SU-DHL-6 (cell line): ENCODE results near the gene CSF1R.

Experiments used
- H2AFZ ChIP-seq: fragments of 200-600 bp; sonication (generic); 2 replicates; pipeline ENCODE4 v1.6.1; 2014; ENCODE audit warnings: low read depth, mild to moderate bottlenecking, moderate library complexity, mixed read lengths, antibody characterized with exemption, low read length; ENCODE audit not compliant: severe bottlenecking
- H3F3A ChIP-seq: fragments of 200-600 bp; shearing (Covaris generic); 2 replicates; pipeline ENCODE4 v1.6.0; 2016; ENCODE audit warnings: antibody characterized with exemption, mild to moderate bottlenecking; ENCODE audit not compliant: insufficient read depth
- H3K27ac ChIP-seq: fragments of 200-600 bp; sonication (generic); 2 replicates; pipeline ENCODE4 v1.5.1; 2016; ENCODE audit warnings: low read depth, mild to moderate bottlenecking, low read length, moderate library complexity, mixed read lengths
- H3K27me3 ChIP-seq: fragments of 200-600 bp; sonication (generic), shearing (Covaris generic); 2 replicates; pipeline ENCODE4 v1.6.0; 2014; ENCODE audit warnings: mild to moderate bottlenecking, low read length
- H3K36me3 ChIP-seq: fragments of 200-600 bp; sonication (generic); 2 replicates; pipeline ENCODE4 v1.6.1; 2014; ENCODE audit warnings: mild to moderate bottlenecking, low read length, mixed read lengths
- H3K4me2 ChIP-seq: fragments of 300-600, 200-600 bp; shearing (Covaris generic), sonication (generic); 2 replicates; pipeline ENCODE4 v1.6.0; 2014; ENCODE audit warnings: low read length, low read depth, mild to moderate bottlenecking; ENCODE audit not compliant: poor library complexity, severe bottlenecking
- H3K4me3 ChIP-seq: fragments of 200-600 bp; sonication (generic); 2 replicates; pipeline ENCODE4 v1.5.1; 2014; ENCODE audit warnings: antibody characterized with exemption, low read length, mild to moderate bottlenecking, mixed read lengths; ENCODE audit not compliant: insufficient read depth, poor library complexity, severe bottlenecking
- H3K79me2 ChIP-seq: fragments of 200-600 bp; sonication (generic); 2 replicates; pipeline ENCODE4 v1.6.1; 2014; ENCODE audit warnings: mild to moderate bottlenecking, low read length, moderate library complexity; ENCODE audit not compliant: insufficient read depth
- H3K9ac ChIP-seq: fragments of 200-600 bp; sonication (generic); 2 replicates; pipeline ENCODE4 v1.7.0; 2014; ENCODE audit warnings: mild to moderate bottlenecking, low read length
- H3K9me2 ChIP-seq: fragments of 200-600 bp; sonication (generic); replicated peaks from 2 replicates; pipeline ENCODE4 v1.6.1; 2014; ENCODE audit warnings: low read length; ENCODE audit not compliant: insufficient read depth
- H3K9me3 ChIP-seq: fragments of 200-600 bp; sonication (generic); 2 replicates; pipeline ENCODE4 v1.6.1; 2014; ENCODE audit warnings: low read length, mixed read lengths; ENCODE audit not compliant: insufficient read depth
- H4K20me1 ChIP-seq: fragments of 200-600 bp; sonication (generic); 2 replicates; pipeline ENCODE4 v1.6.1; 2014; ENCODE audit warnings: low read depth, mild to moderate bottlenecking, antibody characterized with exemption, low read length, moderate library complexity, mixed read lengths
- EZH2phosphoT487 ChIP-seq: fragments of 200-600 bp; sonication (generic), shearing (Covaris generic); conservative IDR thresholded peaks from 2 replicates; pipeline ENCODE4 v1.6.1; 2018; ENCODE audit warnings: mild to moderate bottlenecking, antibody characterized with exemption, low read length, moderate library complexity, mixed read lengths
- TF ChIP-seq, protein P1 (sequence below): fragments of 200-600 bp; sonication (generic); IDR thresholded peaks from one replicate; pipeline ENCODE4 v1.5.1; 2017; ENCODE audit warnings: antibody characterized with exemption, mild to moderate bottlenecking, low read length, moderate library complexity; ENCODE audit not compliant: insufficient read depth, poor library complexity, severe bottlenecking

Gene CSF1R

DNA sequence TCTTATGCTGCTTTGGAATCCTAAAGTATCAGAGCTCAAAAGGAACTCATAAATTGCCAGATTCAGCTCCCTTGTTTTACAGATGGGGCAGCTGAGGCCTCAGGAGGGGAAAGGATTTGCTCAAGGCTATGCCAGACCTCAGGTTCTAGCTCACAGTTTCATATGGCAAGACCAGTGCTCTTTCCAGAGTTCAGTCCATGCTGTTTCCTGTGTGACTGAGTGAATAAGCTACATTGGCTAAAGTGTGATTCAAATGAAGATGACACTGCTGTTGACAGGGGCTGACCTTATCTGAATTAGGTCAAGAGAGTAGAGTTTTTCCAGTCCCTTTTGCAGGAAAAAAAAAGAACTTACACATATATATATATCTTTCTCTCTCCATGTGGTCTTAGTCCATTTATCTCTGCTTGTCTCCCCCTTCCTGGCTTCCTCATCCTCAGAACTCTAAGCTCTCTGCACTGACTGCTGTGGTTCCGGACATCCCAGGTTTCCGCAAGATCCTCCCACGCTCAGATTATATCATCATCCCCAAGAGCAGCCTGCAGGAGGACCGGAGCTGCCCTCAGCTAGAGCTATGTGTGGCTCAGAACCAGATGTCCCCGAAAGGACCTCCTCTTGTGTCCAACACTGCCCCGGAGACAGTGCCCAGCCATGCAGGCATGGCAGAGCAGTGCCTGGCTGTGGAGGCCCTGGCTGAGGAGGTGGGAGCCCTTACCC lies 76.5 kb downstream of the CSF1R start:
- Histone ChIP-seq H3K9me2 (no peaks in the 10 kb centered on the region), H3K36me3 (peaks cover 58% of the 10 kb centered on the region), H3K4me2 (no peak overlapping the region), H3K9ac (no peak overlapping the region), H3F3A (no peaks in the 10 kb centered on the region), H3K27me3 (no peaks in the 10 kb centered on the region), H3K79me2 (peaks cover 23% of the 10 kb centered on the region), H3K9me3 (no peaks in the 10 kb centered on the region), H3K27ac (no peak overlapping the region), H2AFZ (no peak overlapping the region), H3K4me3 (no peak overlapping the region), H4K20me1 (no peaks in the 10 kb centered on the region)
- TF ChIP-seq EZH2phosphoT487 = no peak
- TF ChIP-seq, protein P1, sequence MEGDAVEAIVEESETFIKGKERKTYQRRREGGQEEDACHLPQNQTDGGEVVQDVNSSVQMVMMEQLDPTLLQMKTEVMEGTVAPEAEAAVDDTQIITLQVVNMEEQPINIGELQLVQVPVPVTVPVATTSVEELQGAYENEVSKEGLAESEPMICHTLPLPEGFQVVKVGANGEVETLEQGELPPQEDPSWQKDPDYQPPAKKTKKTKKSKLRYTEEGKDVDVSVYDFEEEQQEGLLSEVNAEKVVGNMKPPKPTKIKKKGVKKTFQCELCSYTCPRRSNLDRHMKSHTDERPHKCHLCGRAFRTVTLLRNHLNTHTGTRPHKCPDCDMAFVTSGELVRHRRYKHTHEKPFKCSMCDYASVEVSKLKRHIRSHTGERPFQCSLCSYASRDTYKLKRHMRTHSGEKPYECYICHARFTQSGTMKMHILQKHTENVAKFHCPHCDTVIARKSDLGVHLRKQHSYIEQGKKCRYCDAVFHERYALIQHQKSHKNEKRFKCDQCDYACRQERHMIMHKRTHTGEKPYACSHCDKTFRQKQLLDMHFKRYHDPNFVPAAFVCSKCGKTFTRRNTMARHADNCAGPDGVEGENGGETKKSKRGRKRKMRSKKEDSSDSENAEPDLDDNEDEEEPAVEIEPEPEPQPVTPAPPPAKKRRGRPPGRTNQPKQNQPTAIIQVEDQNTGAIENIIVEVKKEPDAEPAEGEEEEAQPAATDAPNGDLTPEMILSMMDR = no peak

DNA sequence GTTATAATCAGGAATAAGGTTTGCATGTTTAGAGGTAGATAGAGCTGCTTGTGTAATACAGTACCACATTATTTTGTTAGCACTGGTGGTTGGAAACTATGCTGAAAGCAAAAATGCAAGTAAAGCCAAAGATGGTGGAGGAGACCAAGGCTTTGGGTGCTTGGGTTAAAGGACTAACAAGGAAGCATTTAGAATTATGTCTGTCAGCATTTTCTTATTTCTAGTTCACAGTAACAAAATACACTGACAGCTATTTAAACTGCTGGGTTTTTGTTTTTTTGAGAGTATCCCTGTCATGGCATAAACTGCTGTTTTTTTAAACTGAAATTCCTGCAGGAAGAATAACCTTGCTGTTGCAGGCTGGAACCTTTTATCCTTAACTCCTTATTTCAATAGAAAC lies 79.3 kb downstream of the CSF1R start:
- Histone ChIP-seq H3F3A (no peaks in the 10 kb centered on the region), H4K20me1 (peaks cover 7% of the 10 kb centered on the region; the same call in 1 of the 2 replicates), H3K4me2 (no peak overlapping the region), H3K4me3 (no peak overlapping the region), H3K27me3 (no peaks in the 10 kb centered on the region), H3K9me3 (no peaks in the 10 kb centered on the region), H3K9ac (no peak overlapping the region), H3K79me2 (peaks cover 49% of the 10 kb centered on the region), H3K9me2 (no peaks in the 10 kb centered on the region), H3K36me3 (peaks cover 33% of the 10 kb centered on the region; the same call in 1 of the 2 replicates), H2AFZ (no peak overlapping the region), H3K27ac (no peak overlapping the region)
- no peak for TF ChIP-seq EZH2phosphoT487
- TF ChIP-seq, protein P1 = no peak

DNA sequence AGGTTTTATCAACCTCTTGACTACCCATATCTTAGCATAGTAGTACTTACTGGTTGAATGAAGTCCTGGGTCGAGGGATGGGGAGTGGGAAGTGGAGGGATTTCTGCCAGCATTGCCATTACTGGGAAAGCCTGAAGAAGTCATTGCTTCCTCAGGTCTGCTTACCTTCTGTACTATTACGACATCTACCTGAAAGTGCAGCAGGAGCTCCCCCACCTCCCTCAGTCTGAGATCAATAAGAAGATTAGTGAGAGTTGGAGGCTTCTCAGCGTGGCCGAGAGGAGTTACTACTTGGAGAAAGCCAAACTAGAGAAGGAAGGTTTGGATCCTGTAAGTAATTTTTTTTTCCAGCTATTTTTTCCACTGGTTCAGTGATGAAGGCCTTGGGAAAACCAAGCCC lies 80.0 kb downstream of the CSF1R start:
- H3K36me3 ChIP-seq = peaks cover 32% of the 10 kb centered on the region; the same call in 1 of the 2 replicates
- H3K27me3 ChIP-seq = no peaks in the 10 kb centered on the region
- H2AFZ ChIP-seq = no peak overlapping the region
- no peaks in the 10 kb centered on the region for H3F3A ChIP-seq
- peaks cover 56% of the 10 kb centered on the region for H3K79me2 ChIP-seq
- TF ChIP-seq, protein P1 = no peak
- TF ChIP-seq EZH2phosphoT487 = no peak
- H3K9me3 ChIP-seq = no peaks in the 10 kb centered on the region
- no peak overlapping the region for H3K27ac ChIP-seq
- H3K9me2 ChIP-seq = no peaks in the 10 kb centered on the region
- no peak overlapping the region for H3K9ac ChIP-seq
- H3K4me3 ChIP-seq = no peak overlapping the region
- peaks cover 8% of the 10 kb centered on the region; the same call in 1 of the 2 replicates for H4K20me1 ChIP-seq
- H3K4me2 ChIP-seq = no peak overlapping the region
